Stimulated activated effector memory CD8-positive, alpha-beta T cell treated with anti-CD3 and anti-CD28 coated beads, Interleukin-12 subunit alpha, Interleukin-12 subunit beta, amount 100 ng/mL, for 72 hours (primary cell): ENCODE data around the gene LMAN2.
A peak's percentile ranks its signal among the peaks of the same experiment; 100 is the strongest.

ENCODE experiments used
- ATAC-seq: fragments of 150-1000 bp; cut with Tn5 transposase; 2 replicates; pipeline ENCODE4 v1.10.0; 2021
- DNase-seq, 2 donors: peaks; one replicate each; pipeline ENCODE4 v3.0.0; 2021 to 2022; ENCODE audit warnings: low spot score in 2 of 2
- H3K27ac Mint-ChIP-seq: one replicate; pipeline ENCODE4 v1.8.0; 2022; ENCODE audit warnings: mild to moderate bottlenecking, mixed read lengths
- H3K36me3 Mint-ChIP-seq: one replicate; pipeline ENCODE4 v1.8.0; 2022; ENCODE audit warnings: mild to moderate bottlenecking, mixed read lengths
- H3K4me1 Mint-ChIP-seq: one replicate; pipeline ENCODE4 v1.8.0; 2022; ENCODE audit warnings: mixed read lengths
- H3K4me3 Mint-ChIP-seq: one replicate; pipeline ENCODE4 v1.8.0; 2022; ENCODE audit warnings: mild to moderate bottlenecking, mixed read lengths
- H3K9me3 Mint-ChIP-seq: one replicate; pipeline ENCODE4 v1.8.0; 2022; ENCODE audit warnings: mixed read lengths

The LMAN2 gene

GRCh38 chr5:177351392-177352329 is at the start of gene LMAN2:
Gene LMAN2, minus strand, starts transcription at chr5:177351668. Its CDS starts 21 bp downstream, at chr5:177351647.
- Mint-ChIP-seq H3K36me3 (peaks cover 44% of the 10 kb centered on the region), H3K4me3 (peak within 1 kb of the TSS; percentile 87), H3K9me3 (no peaks in the 10 kb centered on the region), H3K27ac (peak within 1 kb of the TSS; percentile 99), H3K4me1 (peaks cover 60% of the 10 kb centered on the region)
- ATAC-seq (peak; percentile 97), DNase-seq (peak; percentile 78 to 95)

DNA sequence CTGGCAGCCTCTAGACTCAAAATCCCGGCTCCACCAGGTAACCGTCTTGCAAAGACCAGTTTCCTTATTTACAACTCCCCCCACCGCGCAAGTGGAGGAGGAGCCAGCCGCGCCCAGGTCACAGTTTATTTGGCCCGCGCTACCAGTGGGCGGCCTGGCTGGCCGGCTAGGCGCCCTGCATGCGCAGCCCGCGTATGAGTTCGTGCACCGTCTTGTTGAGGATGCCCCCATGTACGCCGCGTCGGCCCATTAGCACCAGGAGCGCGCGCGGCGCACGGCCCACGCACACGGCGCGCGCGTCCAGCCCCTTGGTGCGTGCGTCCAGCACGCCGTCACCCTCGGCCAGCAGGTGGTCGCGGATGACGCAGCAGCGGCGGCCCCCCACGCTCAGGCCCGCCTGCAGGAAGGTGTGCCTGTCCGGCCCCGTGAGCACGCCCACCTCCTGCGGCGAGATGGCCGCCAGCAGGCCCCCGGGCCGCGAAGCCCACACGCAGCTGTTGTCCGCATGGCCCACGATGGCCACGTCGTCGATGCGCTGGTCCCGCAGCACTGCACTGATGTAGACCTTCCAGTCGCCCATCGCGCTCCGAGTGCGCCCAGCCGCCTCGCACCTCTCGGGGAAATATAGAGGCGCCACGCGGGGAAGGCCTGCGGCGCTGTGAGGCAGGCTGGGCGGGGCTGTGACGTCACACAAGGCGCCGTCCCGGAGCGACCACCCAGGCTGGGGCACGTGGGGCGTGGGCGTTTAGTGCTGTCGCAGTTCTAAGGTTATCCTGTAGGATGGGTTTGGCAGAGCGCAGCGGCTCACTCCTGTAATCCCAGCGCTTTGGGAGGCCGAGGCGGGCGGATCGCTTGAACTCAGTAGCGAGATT is 48.8 kb upstream of the LMAN2 start, which contains the start of gene PFN3:
Gene PFN3, minus strand, starts transcription at position 665 of the 872 bp plus-strand sequence. Its CDS starts 85 bp downstream, at position 580.
- Mint-ChIP-seq H3K27ac (no peak within 1 kb of the TSS), H3K36me3 (no peaks in the 10 kb centered on the region), H3K9me3 (no peaks in the 10 kb centered on the region), H3K4me1 (peaks cover 24% of the 10 kb centered on the region), H3K4me3 (no peak within 1 kb of the TSS)
- DNase-seq: no peak
- ATAC-seq: no peak

DNA sequence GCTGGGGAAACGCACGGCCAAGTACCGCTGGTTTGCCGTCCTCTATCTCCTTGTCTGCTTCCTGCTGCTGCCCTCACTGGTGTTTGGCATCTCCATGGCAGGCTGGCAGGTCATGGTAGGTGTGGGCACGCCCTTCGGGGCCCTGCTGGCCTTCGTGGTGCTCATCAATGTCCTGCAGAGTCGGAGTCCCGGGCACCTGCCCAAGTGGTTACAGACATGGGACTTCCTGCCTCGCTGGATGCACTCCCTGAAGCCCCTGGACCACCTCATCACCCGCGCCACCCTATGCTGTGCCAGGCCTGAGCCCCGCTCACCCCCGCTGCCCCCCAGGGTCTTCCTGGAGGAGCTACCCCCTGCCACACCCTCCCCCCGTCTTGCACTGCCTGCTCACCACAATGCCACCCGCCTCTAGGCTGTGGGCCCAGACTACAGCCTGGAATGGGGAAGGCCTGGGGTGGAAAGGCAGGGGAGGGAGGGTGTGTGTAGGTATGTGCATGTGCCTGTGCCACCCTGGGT is 46.5 kb upstream of the LMAN2 start:
- Mint-ChIP-seq H3K36me3 (no peaks in the 10 kb centered on the region), H3K4me3 (no peak overlapping the region), H3K9me3 (no peaks in the 10 kb centered on the region), H3K27ac (no peak overlapping the region), H3K4me1 (peaks cover 8% of the 10 kb centered on the region)
- no peak for DNase-seq
- ATAC-seq: no peak

- DNase-seq: no peak
- no peak overlapping the region for H3K4me3 Mint-ChIP-seq
These were observed 45.3 kb upstream of the LMAN2 start for GRCh38 chr5:177396807-177397206.

GRCh38 chr5:177396078-177396477 is 44.6 kb upstream of the LMAN2 start:
- ATAC-seq (no peak), DNase-seq (no peak)
- no peak overlapping the region for H3K27ac Mint-ChIP-seq
- no peak overlapping the region for H3K4me3 Mint-ChIP-seq
- no peaks in the 10 kb centered on the region for H3K9me3 Mint-ChIP-seq
- peaks cover 5% of the 10 kb centered on the region for H3K4me1 Mint-ChIP-seq
- no peaks in the 10 kb centered on the region for H3K36me3 Mint-ChIP-seq

More at GRCh38 chr5:177396807-177397206, 45.3 kb upstream of the LMAN2 start:
- H3K9me3 Mint-ChIP-seq: no peaks in the 10 kb centered on the region
- no peak overlapping the region for H3K27ac Mint-ChIP-seq
- no peaks in the 10 kb centered on the region for H3K4me1 Mint-ChIP-seq
- no peaks in the 10 kb centered on the region for H3K36me3 Mint-ChIP-seq
- ATAC-seq: no peak

GRCh38 chr5:177393990-177394389 is 42.5 kb upstream of the LMAN2 start:
- no peak overlapping the region for H3K4me3 Mint-ChIP-seq
- ATAC-seq (no peak), DNase-seq (no peak)
- peaks cover 12% of the 10 kb centered on the region for H3K36me3 Mint-ChIP-seq
- H3K4me1 Mint-ChIP-seq: peaks cover 26% of the 10 kb centered on the region
- no peak overlapping the region for H3K27ac Mint-ChIP-seq
- no peaks in the 10 kb centered on the region for H3K9me3 Mint-ChIP-seq

DNA sequence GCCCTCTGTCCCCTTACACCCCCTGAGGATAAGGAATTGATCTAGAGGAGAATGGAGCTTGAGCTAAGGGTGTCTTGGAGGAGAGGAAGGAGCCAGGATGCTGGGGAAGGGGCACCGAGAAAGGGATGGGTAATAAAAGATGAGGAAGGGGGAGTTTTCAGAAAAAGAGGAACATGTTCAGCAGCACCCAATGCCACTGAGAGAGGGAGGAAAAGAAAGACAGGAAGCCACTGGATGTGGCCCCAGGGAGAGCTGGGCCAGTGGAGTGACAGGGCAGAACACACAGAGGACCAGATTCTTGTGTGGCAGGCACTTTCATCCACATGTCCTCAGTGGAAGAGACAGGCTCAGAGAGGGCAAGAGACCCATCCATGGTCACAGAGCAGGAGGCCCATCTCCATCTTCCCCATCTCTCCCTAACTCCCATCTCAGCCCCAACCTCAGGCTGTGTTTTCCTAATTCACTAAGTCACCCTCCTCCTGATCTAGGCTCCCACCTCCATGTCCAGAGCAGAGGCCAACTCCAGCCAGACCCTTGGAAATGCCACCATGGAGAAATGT is 41.8 kb upstream of the LMAN2 start:
- H3K9me3 Mint-ChIP-seq: no peaks in the 10 kb centered on the region
- H3K27ac Mint-ChIP-seq: peak overlapping the region; percentile 6
- H3K4me3 Mint-ChIP-seq: no peak overlapping the region
- peaks cover 33% of the 10 kb centered on the region for H3K4me1 Mint-ChIP-seq
- DNase-seq: no peak
- ATAC-seq: no peak
- H3K36me3 Mint-ChIP-seq: peaks cover 12% of the 10 kb centered on the region

- DNase-seq (no peak), ATAC-seq (no peak)
- Mint-ChIP-seq H3K27ac (peak overlapping the region; percentile 6), H3K4me3 (no peak overlapping the region), H3K9me3 (no peaks in the 10 kb centered on the region), H3K36me3 (peaks cover 12% of the 10 kb centered on the region), H3K4me1 (peaks cover 38% of the 10 kb centered on the region)
These were observed 41.3 kb upstream of the LMAN2 start for GRCh38 chr5:177392765-177393164.

DNA sequence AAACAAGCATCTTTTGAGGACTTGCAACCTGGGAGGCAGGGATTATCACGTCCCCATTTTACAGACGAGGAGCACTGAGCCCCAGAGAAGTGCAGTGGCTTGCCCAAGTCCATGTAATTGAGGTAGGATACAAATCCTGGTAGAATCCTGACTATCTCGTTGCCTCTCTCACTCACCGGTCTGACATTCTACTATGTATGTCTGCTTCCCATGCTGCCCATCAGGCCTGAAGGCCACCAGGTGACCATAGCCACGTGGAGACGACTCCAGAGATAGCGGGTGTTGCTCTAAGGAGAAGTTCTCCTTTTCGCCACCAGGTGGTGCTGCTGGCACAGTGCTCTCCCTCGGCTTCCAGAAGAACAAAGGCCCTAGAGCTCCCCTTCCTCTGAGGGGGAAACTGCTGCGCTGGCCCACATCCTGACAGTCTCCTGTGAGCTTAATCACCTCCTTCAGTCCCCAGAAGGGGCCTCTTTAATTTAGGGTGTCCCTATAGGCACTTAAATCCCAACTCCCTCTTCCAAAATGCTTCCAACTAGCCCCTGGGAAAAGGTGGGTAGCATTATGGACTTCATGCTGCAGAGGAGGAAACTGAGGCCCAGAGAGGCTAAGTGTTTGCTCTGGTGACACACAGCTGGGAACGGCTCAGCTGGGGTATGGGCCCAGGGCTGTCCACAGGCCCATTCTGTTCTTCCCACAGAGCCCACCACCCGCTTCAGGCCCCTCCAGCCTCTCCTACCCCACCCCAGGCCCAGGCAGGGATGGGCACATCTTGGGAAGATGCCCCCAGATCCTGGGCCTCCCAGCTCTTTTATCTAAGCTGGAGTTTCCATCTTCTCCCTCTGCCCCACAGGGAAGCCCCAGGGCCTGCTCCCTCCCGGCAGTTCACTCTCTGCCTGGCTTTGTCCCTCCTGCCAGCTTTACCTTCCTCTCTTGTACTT is 39.2 kb upstream of the LMAN2 start:
- Mint-ChIP-seq H3K4me1 (peaks cover 45% of the 10 kb centered on the region), H3K27ac (peak overlapping the region; percentile 27), H3K4me3 (peak overlapping the region; percentile 46), H3K9me3 (no peaks in the 10 kb centered on the region), H3K36me3 (peaks cover 12% of the 10 kb centered on the region)
- DNase-seq: peak; percentile 87 to 95
- peak; percentile 70 for ATAC-seq

GRCh38 chr5:177389241-177390169 is 38.0 kb upstream of the LMAN2 start:
- peaks cover 12% of the 10 kb centered on the region for H3K36me3 Mint-ChIP-seq
- peaks cover 54% of the 10 kb centered on the region for H3K4me1 Mint-ChIP-seq
- no peaks in the 10 kb centered on the region for H3K9me3 Mint-ChIP-seq
- ATAC-seq (peak; percentile 89), DNase-seq (peak; percentile 31 to 80)
- H3K4me3 Mint-ChIP-seq: peak overlapping the region; percentile 46
- peak overlapping the region; percentile 27 for H3K27ac Mint-ChIP-seq

DNA sequence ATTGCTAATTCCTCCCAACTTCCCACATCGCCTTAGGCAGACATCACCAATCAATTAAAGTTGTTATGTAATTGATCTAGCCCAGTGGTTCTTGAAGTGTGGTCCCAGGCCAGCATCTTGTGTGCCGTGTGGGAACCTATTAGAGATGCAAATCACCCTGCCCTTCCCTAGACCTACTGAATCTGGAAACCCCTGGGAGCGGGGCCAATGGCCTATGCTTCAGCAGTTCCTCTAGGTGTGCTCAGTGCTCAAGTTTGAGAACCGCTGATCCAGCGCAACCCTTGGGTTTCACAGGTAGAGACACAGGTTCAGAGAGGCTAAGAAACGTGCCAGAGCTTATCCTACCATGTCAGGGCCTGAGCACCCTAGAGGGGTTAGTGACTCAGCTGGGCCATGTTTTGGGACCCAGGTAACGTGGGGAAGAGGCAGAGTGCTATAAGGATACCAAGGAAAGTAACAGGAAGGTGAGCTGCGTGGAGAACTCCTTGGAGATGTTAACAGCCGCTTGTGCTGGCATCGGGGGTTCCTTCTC is 37.1 kb upstream of the LMAN2 start:
- H3K36me3 Mint-ChIP-seq: peaks cover 12% of the 10 kb centered on the region
- H3K4me3 Mint-ChIP-seq: peak overlapping the region; percentile 46
- ATAC-seq: no peak
- peaks cover 60% of the 10 kb centered on the region for H3K4me1 Mint-ChIP-seq
- no peak for DNase-seq
- no peaks in the 10 kb centered on the region for H3K9me3 Mint-ChIP-seq
- peak overlapping the region; percentile 27 for H3K27ac Mint-ChIP-seq

DNA sequence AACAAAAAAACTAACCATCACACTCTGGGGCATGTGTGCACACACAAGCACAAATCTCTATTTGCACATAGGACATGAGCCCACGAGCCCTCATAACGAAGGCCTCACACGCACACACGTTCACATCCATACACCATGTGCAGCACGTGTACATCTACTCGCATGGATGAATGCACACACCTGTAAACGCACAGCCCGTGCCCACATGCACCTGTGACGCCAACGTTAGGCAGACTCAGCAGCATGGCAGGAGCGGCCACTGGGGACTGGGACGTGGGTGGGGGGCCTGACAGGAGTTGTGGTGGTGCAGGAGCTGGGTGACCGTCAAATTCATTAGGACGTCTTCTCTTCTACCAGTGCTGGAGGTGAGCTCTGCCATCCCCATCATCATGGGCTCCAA is 35.9 kb upstream of the LMAN2 start:
- Mint-ChIP-seq H3K4me3 (no peak overlapping the region), H3K9me3 (no peaks in the 10 kb centered on the region), H3K4me1 (peaks cover 64% of the 10 kb centered on the region), H3K36me3 (peaks cover 12% of the 10 kb centered on the region), H3K27ac (no peak overlapping the region)
- no peak for DNase-seq
- ATAC-seq: no peak

DNA sequence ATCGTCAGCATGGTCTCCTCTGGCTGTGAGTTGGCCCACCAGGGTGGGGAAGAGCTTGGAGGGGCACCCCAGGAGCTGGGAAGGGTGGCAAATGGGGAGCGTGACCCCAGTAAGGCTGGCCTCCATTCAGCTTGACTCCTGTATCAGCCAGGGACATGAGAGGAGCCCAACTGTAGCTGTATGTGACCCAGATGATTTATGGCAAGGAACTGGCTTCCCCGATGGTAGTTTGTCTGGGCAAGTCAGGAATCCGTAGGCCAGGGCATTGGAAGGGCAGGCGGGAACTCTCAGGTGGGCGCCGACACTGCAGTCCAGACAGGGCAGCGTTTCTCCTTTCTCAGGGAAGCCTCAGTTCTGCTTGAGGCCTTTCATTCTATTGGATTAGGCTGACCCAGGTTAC is 35.1 kb upstream of the LMAN2 start:
- Mint-ChIP-seq H3K27ac (no peak overlapping the region), H3K4me1 (peaks cover 66% of the 10 kb centered on the region), H3K36me3 (peaks cover 12% of the 10 kb centered on the region), H3K9me3 (no peaks in the 10 kb centered on the region), H3K4me3 (peak overlapping the region; percentile 43)
- DNase-seq: no peak
- no peak for ATAC-seq
